ENCODE results near the gene ACTG1.

ACTG1 gene

DNA sequence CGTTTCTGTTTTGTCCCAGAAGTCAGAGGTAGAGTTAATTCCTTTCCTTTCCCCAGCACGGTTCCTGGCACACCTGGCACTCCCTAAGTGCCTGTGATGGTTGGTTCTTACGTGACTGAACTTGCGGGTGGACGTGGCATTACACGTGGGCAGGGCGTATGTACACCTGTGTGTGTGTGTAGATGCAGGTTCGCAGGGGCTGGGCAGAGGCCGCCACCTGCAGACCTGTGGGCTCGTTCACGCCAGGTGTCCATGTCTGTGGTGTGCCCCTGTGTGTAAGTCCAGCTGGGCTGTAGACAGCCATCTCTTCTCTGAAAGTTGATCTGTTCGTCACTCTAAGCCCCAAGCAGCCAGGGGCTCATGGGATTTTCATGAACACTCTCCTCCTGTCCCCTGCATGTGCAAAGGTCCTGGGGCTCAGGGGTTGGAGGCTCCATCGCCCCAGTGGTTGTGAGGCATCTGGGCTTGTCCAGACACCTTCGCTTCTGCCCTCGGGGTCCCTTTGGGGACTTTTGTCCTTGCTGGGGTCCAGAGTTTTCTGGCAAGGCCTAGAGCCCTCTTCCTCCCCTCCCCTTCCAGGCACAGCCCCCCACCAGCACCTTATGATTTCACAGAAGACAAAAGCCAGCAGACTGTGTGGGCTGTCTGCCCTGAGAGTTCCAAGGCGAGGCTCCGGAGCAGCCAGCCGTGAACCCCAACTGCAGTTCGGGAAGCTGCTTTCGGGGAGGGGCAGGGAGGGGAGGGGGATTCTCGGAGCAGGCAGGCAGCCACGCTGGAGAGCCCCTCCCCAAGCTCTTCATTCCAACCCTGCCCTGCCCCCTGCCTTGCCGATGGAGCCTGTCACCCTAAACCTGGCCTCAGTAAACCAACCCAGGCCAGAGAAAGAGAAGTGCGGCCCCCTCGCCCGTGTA is 10.1 kb upstream of the ACTG1 start:
- TF ChIP-seq ZFP30 (CRISPR knock-in tag; IDR thresholded peaks at IDR 0.05) (no peak), ZFP3 (CRISPR knock-in tag; IDR thresholded peaks at IDR 0.05) (no peak), GLIS3 (CRISPR knock-in tag; IDR thresholded peaks at IDR 0.05) (no peak)
- ATAC-seq = no peak

- ATAC-seq = no peak
Observed at GRCh38 chr17:81520021-81520901, 7.7 kb upstream of the ACTG1 start.

DNA sequence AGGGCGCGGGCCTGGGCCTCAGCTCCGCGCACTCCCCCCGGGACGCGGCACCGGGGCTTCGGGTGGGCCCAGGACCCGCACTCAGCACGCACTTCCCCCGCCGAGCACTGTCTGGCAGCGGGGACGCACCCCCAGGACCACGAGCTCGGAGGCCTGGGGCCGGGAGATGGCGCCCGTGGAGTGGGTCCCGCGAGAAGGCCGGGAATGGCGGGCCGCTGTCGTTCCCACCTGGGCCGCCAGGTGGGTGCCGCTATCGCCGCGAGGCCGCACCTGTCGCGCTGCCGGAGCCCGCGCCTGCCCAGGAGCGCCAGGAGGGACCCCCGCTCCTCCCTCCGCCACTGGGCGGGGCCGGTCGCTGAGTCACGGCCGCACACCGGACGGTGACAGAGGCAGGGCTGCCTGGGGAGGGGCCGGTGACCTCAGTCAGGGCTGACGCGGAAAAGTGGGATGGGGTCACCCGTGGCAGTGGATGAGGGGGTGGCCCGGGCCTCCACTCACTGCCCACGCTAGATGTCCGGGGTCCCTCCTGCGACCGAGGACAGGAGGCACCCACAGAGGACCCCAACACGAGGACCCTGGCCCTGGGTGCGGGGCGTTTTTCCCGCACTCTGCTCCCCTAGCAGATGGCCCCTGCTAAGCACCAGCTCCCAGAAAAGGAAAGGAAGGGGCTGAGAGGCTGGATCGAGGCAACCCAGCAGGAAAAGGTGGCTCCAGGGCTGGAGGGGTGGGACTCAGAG is 6.9 kb upstream of the ACTG1 start:
- no peak for TF ChIP-seq TOX (CRISPR knock-in tag; IDR thresholded peaks at IDR 0.05; ENCODE audit: borderline replicate concordance)
- TF ChIP-seq, protein P1, sequence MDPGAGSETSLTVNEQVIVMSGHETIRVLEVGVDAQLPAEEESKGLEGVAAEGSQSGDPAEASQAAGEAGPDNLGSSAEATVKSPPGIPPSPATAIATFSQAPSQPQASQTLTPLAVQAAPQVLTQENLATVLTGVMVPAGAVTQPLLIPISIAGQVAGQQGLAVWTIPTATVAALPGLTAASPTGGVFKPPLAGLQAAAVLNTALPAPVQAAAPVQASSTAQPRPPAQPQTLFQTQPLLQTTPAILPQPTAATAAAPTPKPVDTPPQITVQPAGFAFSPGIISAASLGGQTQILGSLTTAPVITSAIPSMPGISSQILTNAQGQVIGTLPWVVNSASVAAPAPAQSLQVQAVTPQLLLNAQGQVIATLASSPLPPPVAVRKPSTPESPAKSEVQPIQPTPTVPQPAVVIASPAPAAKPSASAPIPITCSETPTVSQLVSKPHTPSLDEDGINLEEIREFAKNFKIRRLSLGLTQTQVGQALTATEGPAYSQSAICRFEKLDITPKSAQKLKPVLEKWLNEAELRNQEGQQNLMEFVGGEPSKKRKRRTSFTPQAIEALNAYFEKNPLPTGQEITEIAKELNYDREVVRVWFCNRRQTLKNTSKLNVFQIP (CRISPR knock-in tag; IDR thresholded peaks at IDR 0.05; ENCODE audit: borderline replicate concordance, low read depth) = no peak
- TF ChIP-seq ZFP3 (CRISPR knock-in tag; IDR thresholded peaks at IDR 0.05) = no peak
- no peak for TF ChIP-seq ESRRG (CRISPR knock-in tag; IDR thresholded peaks at IDR 0.05)
- TF ChIP-seq CSRNP3 (CRISPR knock-in tag; IDR thresholded peaks at IDR 0.05) = no peak
- TF ChIP-seq CSDC2 (CRISPR knock-in tag; IDR thresholded peaks at IDR 0.05) = no peak
- no peak for TF ChIP-seq PATZ1 (CRISPR knock-in tag; IDR thresholded peaks at IDR 0.05; ENCODE audit: borderline replicate concordance)
- TF ChIP-seq, protein P2, sequence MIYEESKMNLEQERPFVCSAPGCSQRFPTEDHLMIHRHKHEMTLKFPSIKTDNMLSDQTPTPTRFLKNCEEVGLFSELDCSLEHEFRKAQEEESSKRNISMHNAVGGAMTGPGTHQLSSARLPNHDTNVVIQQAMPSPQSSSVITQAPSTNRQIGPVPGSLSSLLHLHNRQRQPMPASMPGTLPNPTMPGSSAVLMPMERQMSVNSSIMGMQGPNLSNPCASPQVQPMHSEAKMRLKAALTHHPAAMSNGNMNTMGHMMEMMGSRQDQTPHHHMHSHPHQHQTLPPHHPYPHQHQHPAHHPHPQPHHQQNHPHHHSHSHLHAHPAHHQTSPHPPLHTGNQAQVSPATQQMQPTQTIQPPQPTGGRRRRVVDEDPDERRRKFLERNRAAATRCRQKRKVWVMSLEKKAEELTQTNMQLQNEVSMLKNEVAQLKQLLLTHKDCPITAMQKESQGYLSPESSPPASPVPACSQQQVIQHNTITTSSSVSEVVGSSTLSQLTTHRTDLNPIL (CRISPR knock-in tag; IDR thresholded peaks at IDR 0.05; ENCODE audit: low read depth) = no peak
- TF ChIP-seq PPARA (CRISPR knock-in tag; IDR thresholded peaks at IDR 0.05; ENCODE audit: borderline replicate concordance) = no peak
- TF ChIP-seq OSR1 (CRISPR knock-in tag; IDR thresholded peaks at IDR 0.05) = no peak
- ATAC-seq = no peak

More at GRCh38 chr17:81520021-81520901, 7.7 kb upstream of the ACTG1 start:
- TF ChIP-seq ISL1 (CRISPR knock-in tag; IDR thresholded peaks at IDR 0.05) (no peak), CSDC2 (CRISPR knock-in tag; IDR thresholded peaks at IDR 0.05) (no peak), ZNF8 (CRISPR knock-in tag; IDR thresholded peaks at IDR 0.05) (no peak), GLIS3 (CRISPR knock-in tag; IDR thresholded peaks at IDR 0.05) (no peak), BACH2 (CRISPR knock-in tag; IDR thresholded peaks at IDR 0.05; ENCODE audit: borderline replicate concordance) (no peak), ZNF70 (CRISPR knock-in tag; IDR thresholded peaks at IDR 0.05) (no peak)
- TF ChIP-seq, protein P2 (CRISPR knock-in tag; IDR thresholded peaks at IDR 0.05; ENCODE audit: low read depth) = no peak
- TF ChIP-seq, protein P1 (CRISPR knock-in tag; IDR thresholded peaks at IDR 0.05; ENCODE audit: borderline replicate concordance, low read depth) = no peak
